Right lobe of liver (tissue), 4 donors: ENCODE results near the gene ARCN1.

Source experiments
- CTCF ChIP-seq, 4 donors: fragments of 200-600 bp in 3 of 4; fragments of 450-650 bp in 1 of 4; IDR thresholded peaks; one replicate each; pipeline versions ENCODE4 v1.5.1 to v1.8.0; 2016 to 2022; ENCODE audit warnings: antibody characterized with exemption in 4 of 4, mild to moderate bottlenecking in 2 of 4
- POLR2A ChIP-seq: fragments of 450-650 bp; IDR thresholded peaks from one replicate; pipeline ENCODE4 v1.6.1; 2017; ENCODE audit warnings: antibody characterized with exemption, mild to moderate bottlenecking
- donor health status: DM: no; HTN: no; CAD: no.
- donor health status: DM: no; HTN: no; CAD: no.
- donor health status: DM: no; HTN: yes; CAD: no.

GRCh38 chr11:118572981-118573550 lies 857 bp downstream of the ARCN1 start:
- TF ChIP-seq CTCF (IDR thresholded peaks at IDR 0.05) (no peak), POLR2A (no peak)
